ENCODE data around the gene OSBP2. TPM values are rescaled to one million over a fixed set of nuclear protein-coding genes. Genes with fewer than 3 reads are reported as not detected.

OSBP2 gene
- total RNA-seq, 4 donors from 2014 or later = 0.49 to 8.2 (median 0.72) TPM

- TF ChIP-seq CTCF (IDR thresholded peaks at IDR 0.05; ENCODE audit: low read depth) = no peak
Observed at GRCh38 chr22:30821863-30822215, 127.2 kb downstream of the OSBP2 start.

DNA sequence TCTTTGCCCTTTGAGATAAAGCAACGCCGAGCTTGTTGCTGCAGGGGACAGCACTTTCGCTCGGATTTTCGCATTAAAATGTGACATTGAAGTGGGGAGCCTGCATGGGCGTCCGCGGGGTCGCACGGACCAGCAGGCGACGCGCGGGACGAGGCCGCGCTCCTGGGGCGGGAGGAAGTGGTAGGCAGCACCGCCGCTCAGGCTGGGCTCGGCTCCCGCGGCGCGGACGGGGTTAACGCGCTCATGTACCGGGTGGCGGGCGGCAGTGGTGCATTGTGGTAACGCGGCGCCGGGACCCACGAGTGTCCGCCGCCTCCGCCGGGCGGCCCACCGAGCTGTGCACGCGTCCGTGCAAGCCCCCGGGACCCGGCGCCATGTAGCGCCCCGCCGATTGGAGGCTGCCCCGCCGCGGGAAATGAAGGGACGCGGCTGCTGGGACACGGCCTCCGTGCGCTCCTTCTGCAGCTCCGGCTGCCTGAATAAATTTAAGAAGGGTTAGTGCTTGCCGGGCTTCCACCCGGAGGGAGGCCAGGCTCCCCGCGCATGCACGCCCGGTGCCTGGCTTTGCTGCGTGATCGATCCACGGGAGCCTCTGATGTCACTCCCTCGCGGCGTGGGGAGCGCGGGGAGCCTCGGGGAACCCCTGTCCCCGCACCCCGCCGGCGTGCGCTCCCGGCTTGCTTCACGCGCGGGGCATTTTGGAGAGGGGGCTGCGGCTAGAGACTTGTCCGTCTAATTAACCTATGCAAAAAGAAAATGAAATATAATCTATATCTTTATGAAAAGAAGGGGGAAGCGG, 127.7 kb downstream of the OSBP2 start:
- TF ChIP-seq CTCF (IDR thresholded peaks at IDR 0.05; ENCODE audit: low read depth) = no peak

DNA sequence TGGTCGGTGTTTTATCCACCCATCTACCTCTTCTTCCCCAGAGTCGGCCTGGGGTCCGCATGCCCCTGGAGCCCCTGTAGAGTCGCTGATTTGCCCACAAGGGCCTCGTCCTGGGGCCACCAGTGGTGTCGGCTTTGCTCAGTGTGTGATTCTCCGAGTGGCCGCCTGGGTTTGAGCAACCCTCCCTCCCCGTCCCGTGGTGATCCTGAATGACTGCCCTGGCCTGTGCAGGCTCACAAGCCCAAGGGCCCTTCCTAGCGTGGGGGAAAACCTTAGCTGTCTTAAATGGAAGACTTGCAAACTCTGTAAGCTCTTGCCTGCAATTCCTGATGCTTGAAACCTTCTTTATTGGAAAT, 128.3 kb downstream of the OSBP2 start:
- no peak for TF ChIP-seq CTCF (IDR thresholded peaks at IDR 0.05; ENCODE audit: low read depth)

GRCh38 chr22:30824096-30824495, 129.4 kb downstream of the OSBP2 start:
- TF ChIP-seq CTCF (IDR thresholded peaks at IDR 0.05; ENCODE audit: low read depth) = no peak

GRCh38 chr22:30824711-30825110, 130.0 kb downstream of the OSBP2 start:
- no peak for TF ChIP-seq CTCF (IDR thresholded peaks at IDR 0.05; ENCODE audit: low read depth)

- TF ChIP-seq CTCF (IDR thresholded peaks at IDR 0.05; ENCODE audit: low read depth) = no peak
Observed at GRCh38 chr22:30825711-30826505, 131.2 kb downstream of the OSBP2 start.

GRCh38 chr22:30826670-30827355, 132.1 kb downstream of the OSBP2 start:
- no peak for TF ChIP-seq CTCF (IDR thresholded peaks at IDR 0.05; ENCODE audit: low read depth)
